Calu3 (cell line): Measurements from ENCODE around the gene DNASE1L2. TPM values are rescaled to one million over a fixed set of nuclear protein-coding genes. Genes with fewer than 3 reads are reported as not detected.

Source experiments
- BruUV-seq: library from RNA; stranded (reverse); fragments of 400-500 nt; replicated peaks from 2 replicates; lab custom pipeline; 2021; lab: Mats Ljungman, UMichigan
- CTCF ChIA-PET: fragments of 300-600 bp; sonication (Branson Sonifier 250); formaldehyde crosslinking; loops from one replicate; lab custom pipeline; 2022; ENCODE audit warnings: antibody characterized with exemption; lab: Charles Lee
- DNase-seq: peaks from one replicate; pipeline ENCODE4 v3.0.0; 2022
- H3K27ac Mint-ChIP-seq: one replicate; pipeline ENCODE4 v1.8.0; 2022; ENCODE audit warnings: mixed read lengths; ENCODE audit not compliant: unreplicated experiment
- H3K27me3 Mint-ChIP-seq: one replicate; pipeline ENCODE4 v1.8.0; 2022; ENCODE audit warnings: mixed read lengths; ENCODE audit not compliant: unreplicated experiment
- H3K36me3 Mint-ChIP-seq: one replicate; pipeline ENCODE4 v1.8.0; 2022; ENCODE audit warnings: mild to moderate bottlenecking, moderate library complexity, mixed read lengths; ENCODE audit not compliant: insufficient read depth, unreplicated experiment
- H3K4me1 Mint-ChIP-seq: one replicate; pipeline ENCODE4 v1.8.0; 2022; ENCODE audit warnings: mild to moderate bottlenecking, low read depth, mixed read lengths; ENCODE audit not compliant: unreplicated experiment
- H3K4me3 Mint-ChIP-seq: one replicate; pipeline ENCODE4 v1.8.0; 2022; ENCODE audit warnings: mild to moderate bottlenecking, low read depth, moderate library complexity, mixed read lengths; ENCODE audit not compliant: unreplicated experiment
- H3K9me3 Mint-ChIP-seq: one replicate; pipeline ENCODE4 v1.8.0; 2022; ENCODE audit warnings: low read depth, mixed read lengths; ENCODE audit not compliant: unreplicated experiment
- intact Hi-C: fragments of 100-400 bp; cut with micrococcal nuclease; formaldehyde crosslinking; loops from one replicate; pipeline ENCODE4 v1.10.0; 2022; ENCODE audit not compliant: unreplicated experiment
- total RNA-seq: library from RNA; stranded (reverse); gene quantifications from 2 replicates; pipeline ENCODE4 v1.2.3, GENCODE V29; 2022
- TF ChIP-seq, protein P1 (sequence below): fragments of 200-600 bp; IDR thresholded peaks from one replicate; pipeline ENCODE4 v1.8.0; 2022; ENCODE audit warnings: antibody characterized with exemption; ENCODE audit not compliant: unreplicated experiment

Gene DNASE1L2
- total RNA-seq, 1 experiment from 2014 or later: 5.7 TPM

DNA sequence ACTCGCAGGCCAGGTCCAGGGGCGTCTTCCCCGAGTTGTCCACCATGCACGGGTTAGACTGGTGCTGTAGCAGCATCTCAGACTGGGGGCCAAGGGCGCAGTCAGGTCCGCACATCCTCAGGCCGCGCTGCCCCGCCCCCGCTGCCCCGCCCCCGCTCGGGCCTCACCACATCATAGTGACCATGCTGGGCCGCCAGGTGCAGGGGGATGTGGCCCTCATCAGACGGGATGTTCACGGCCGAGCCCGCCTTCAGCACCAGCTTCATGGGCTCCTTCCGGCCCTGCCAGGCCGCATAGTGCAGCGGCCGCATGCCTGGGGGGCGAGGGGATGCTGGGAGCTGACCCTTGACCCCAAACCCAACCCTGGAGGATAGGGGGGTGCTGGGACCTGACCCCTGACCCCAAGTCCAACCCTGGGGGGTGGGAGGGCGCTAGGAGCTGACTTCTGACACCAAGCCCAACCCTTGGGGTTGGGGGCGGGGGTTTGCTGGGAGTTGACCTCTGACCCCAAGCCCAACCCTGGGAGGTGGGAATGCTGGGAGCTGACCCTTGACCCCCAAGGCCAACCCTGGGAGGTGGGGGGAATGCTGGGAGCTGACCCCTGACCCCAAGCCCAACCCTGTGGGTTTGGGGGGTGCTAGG, 46.9 kb upstream of the DNASE1L2 start:
- no peak overlapping the region for H3K4me3 Mint-ChIP-seq
- TF ChIP-seq, protein P1, sequence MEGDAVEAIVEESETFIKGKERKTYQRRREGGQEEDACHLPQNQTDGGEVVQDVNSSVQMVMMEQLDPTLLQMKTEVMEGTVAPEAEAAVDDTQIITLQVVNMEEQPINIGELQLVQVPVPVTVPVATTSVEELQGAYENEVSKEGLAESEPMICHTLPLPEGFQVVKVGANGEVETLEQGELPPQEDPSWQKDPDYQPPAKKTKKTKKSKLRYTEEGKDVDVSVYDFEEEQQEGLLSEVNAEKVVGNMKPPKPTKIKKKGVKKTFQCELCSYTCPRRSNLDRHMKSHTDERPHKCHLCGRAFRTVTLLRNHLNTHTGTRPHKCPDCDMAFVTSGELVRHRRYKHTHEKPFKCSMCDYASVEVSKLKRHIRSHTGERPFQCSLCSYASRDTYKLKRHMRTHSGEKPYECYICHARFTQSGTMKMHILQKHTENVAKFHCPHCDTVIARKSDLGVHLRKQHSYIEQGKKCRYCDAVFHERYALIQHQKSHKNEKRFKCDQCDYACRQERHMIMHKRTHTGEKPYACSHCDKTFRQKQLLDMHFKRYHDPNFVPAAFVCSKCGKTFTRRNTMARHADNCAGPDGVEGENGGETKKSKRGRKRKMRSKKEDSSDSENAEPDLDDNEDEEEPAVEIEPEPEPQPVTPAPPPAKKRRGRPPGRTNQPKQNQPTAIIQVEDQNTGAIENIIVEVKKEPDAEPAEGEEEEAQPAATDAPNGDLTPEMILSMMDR: no peak
- H3K9me3 Mint-ChIP-seq: no peaks in the 10 kb centered on the region
- no peak for DNase-seq
- peaks cover 10% of the 10 kb centered on the region for H3K4me1 Mint-ChIP-seq
- H3K36me3 Mint-ChIP-seq: peaks cover 19% of the 10 kb centered on the region
- intact Hi-C loops: no loop called here
- BruUV-seq: no TSS peak
- CTCF ChIA-PET: interaction anchor here (0.9 kb wide), 1 partner anchor 33 kb away, joined by 3 read pairs; no protein-coding TSS in a partner anchor
- H3K27me3 Mint-ChIP-seq: peaks cover 55% of the 10 kb centered on the region
- no peak overlapping the region for H3K27ac Mint-ChIP-seq

DNA sequence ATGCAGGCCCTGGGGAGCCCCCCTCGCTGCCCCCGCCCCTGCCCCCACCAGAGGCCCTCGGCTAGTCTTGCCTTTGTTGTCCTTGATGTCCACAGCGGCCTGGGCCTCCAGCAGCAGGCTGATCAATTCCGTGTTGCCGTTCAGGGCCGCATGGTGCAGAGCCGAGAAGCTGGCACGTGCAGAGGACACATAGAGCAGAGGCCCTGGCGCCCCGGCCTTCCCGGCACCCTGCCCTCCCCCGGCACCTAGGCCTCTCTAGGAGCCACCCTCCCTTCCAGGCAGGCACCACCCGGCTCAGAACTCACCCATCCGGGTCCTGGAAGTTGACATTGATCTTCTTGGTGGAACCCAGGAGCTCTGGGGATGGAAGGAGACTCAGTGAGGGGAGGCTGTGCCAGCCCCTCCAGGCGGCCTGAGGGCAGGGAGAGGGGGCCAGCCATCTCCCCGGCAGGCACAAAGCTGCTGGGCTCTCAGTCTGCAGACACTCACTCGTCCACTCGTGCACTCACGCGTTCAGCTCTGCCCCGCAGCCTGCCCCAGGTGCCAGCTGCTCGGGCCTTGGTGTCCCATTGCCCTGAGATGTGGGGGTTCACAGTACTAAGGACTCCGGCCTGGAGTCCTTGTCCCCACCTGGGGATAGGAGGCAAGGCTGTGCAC, 46.1 kb upstream of the DNASE1L2 start:
- Mint-ChIP-seq H3K27me3 (peaks cover 55% of the 10 kb centered on the region), H3K9me3 (no peaks in the 10 kb centered on the region), H3K4me3 (no peak overlapping the region), H3K27ac (no peak overlapping the region), H3K4me1 (peaks cover 7% of the 10 kb centered on the region), H3K36me3 (peaks cover 18% of the 10 kb centered on the region)
- no TSS peak for BruUV-seq
- intact Hi-C loops: no loop called here
- no peak for DNase-seq
- TF ChIP-seq, protein P1: no peak
- CTCF ChIA-PET: interaction anchor here (0.7 to 0.8 kb wide), 2 partner anchors 16 to 167 kb away, joined by 3 to 5 read pairs; no protein-coding TSS in a partner anchor

DNA sequence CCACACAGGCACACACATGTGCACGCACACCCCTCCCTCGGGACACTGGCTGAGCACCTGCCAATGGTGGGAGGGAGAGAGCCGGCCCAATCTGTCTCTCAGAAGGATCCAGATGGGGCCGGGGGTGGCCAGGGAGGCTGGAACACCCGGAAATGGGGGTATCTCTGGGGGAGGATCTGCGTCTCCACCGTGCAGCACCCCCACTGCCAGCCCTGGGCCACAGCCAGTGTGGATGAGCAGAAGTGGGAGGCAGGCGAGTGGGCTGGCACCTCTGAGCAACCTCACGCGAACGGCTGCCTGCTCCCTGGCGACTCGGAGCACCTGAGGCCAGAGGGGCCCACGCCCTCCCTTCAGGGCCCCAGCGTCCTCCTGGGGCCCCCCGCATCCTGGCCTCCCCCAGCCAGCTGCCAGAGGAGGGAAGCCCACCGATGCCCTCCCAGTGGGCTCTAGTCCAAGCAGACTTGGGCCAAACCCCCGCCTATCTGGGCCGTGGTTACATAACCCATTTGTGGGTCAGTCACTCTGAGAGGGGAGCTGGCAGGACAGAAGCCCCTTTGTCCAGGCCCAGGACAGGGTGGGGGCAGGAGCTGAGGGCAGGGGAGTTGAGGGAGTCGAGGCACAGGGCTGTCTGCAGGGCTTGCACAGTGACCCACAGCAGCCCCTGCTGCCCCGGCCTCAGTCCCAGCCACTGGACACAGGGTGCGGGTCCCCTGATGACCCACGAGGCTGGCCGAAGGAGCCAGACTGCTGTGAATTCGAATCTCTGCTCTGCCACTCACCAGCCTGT, 45.4 kb upstream of the DNASE1L2 start:
- no TSS peak for BruUV-seq
- Mint-ChIP-seq H3K4me1 (peaks cover 10% of the 10 kb centered on the region), H3K4me3 (no peak overlapping the region), H3K36me3 (peaks cover 19% of the 10 kb centered on the region), H3K9me3 (no peaks in the 10 kb centered on the region), H3K27ac (no peak overlapping the region), H3K27me3 (peaks cover 55% of the 10 kb centered on the region)
- intact Hi-C loops: no loop called here
- CTCF ChIA-PET: interaction anchor here (0.8 kb wide), 1 partner anchor 168 kb away, joined by 3 read pairs; no protein-coding TSS in a partner anchor
- TF ChIP-seq, protein P1: no peak
- DNase-seq: no peak

DNA sequence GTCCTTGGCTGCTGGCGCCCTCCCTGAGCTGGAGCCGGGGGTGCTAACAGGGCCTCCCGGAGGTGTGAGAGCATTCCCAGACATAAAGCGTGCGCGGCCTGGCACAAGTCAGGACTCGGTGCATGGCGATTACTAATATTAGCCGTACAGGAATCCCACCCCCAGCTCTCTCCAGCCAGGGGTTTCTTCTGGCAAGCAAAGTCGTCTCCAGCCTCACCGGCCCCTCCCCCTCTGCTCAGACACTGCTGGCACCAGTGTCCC, 44.9 kb upstream of the DNASE1L2 start:
- Mint-ChIP-seq H3K4me1 (peaks cover 10% of the 10 kb centered on the region), H3K27me3 (peaks cover 55% of the 10 kb centered on the region), H3K36me3 (peaks cover 15% of the 10 kb centered on the region), H3K27ac (no peak overlapping the region), H3K4me3 (no peak overlapping the region), H3K9me3 (no peaks in the 10 kb centered on the region)
- CTCF ChIA-PET: no interaction called here
- DNase-seq: no peak
- TF ChIP-seq, protein P1: no peak
- intact Hi-C loops: no loop called here
- BruUV-seq: no TSS peak
